ENCODE measurements around the gene FOXJ1. TPM values are rescaled to one million over a fixed set of nuclear protein-coding genes. Genes with fewer than 3 reads are reported as not detected.

Gene FOXJ1
- total and polyA plus RNA-seq, 2 of the 13 experiments (the other 11 are each of a cell fraction or from before 2014, with no cell fraction given) = 0.98 to 1.6 TPM

GRCh38 chr17:76103274-76104139 is 37.5 kb downstream of the FOXJ1 start, which contains the start of gene EXOC7 (continued):
- no peak for TF ChIP-seq HNF4G (IDR thresholded peaks at IDR 0.05; ENCODE audit: borderline replicate concordance, low read depth, low read length)
- peak; percentile 62 for TF ChIP-seq HNF4G (CRISPR knock-in tag; IDR thresholded peaks at IDR 0.05; ENCODE audit: borderline replicate concordance, low read depth)
- peak; percentile 96 for TF ChIP-seq GABPB1 (CRISPR knock-in tag; IDR thresholded peaks at IDR 0.05)
- TF ChIP-seq HOXA7 (CRISPR knock-in tag; IDR thresholded peaks at IDR 0.05) = no peak
- no peak for TF ChIP-seq CCAR2 (optimal IDR thresholded peaks at IDR 0.05; ENCODE audit: low read depth, low read length)
- TF ChIP-seq ZNF772 (CRISPR knock-in tag; IDR thresholded peaks at IDR 0.05) = no peak
- peak; percentile 94 for TF ChIP-seq HOXA3 (CRISPR knock-in tag; IDR thresholded peaks at IDR 0.05)
- TF ChIP-seq RXRB (CRISPR knock-in tag; IDR thresholded peaks at IDR 0.05; ENCODE audit: borderline replicate concordance) = peak; percentile 22; the same call in 1 of the 2 replicates
- TF ChIP-seq FOXK1 (CRISPR knock-in tag; IDR thresholded peaks at IDR 0.05; ENCODE audit: borderline replicate concordance, low read depth) = peak; percentile 78; the same call in 1 of the 2 replicates
- no peak for TF ChIP-seq NPAS2 (CRISPR knock-in tag; IDR thresholded peaks at IDR 0.05; ENCODE audit: borderline replicate concordance)
- TF ChIP-seq ZNF737 (CRISPR knock-in tag; IDR thresholded peaks at IDR 0.05; ENCODE audit: borderline replicate concordance) = no peak
- no peak for TF ChIP-seq MED8 (CRISPR knock-in tag; IDR thresholded peaks at IDR 0.05; ENCODE audit: insufficient replicate concordance)
- 0 out of 2 replicates have a peak, but pooled peaks have one; percentile 4 for TF ChIP-seq ARHGAP35 (CRISPR knock-in tag; IDR thresholded peaks at IDR 0.05; ENCODE audit: borderline replicate concordance)
- no peak for TF ChIP-seq ZNF282 (IDR thresholded peaks at IDR 0.05; ENCODE audit: partially characterized antibody)
- TF ChIP-seq ARID4A (CRISPR knock-in tag; IDR thresholded peaks at IDR 0.05; ENCODE audit: borderline replicate concordance) = peak; percentile 89
- TF ChIP-seq ZNF550 (CRISPR knock-in tag; IDR thresholded peaks at IDR 0.05; ENCODE audit: borderline replicate concordance) = no peak
- TF ChIP-seq ATF7-NPFF (CRISPR knock-in tag; IDR thresholded peaks at IDR 0.05; ENCODE audit: low read depth) = peak; percentile 85
- no peak; the same call in 1 of the 2 replicates for TF ChIP-seq ZFP36L2 (CRISPR knock-in tag; IDR thresholded peaks at IDR 0.05)
- no peak for TF ChIP-seq HMGA1 (CRISPR knock-in tag; conservative IDR thresholded peaks at IDR 0.05)
- TF ChIP-seq ZNF770 (CRISPR knock-in tag; IDR thresholded peaks at IDR 0.05) = peak; percentile 61; the same call in 1 of the 2 replicates
- peak; percentile 80 for TF ChIP-seq MXD3 (CRISPR knock-in tag; IDR thresholded peaks at IDR 0.05)
- peak; percentile 97 for TF ChIP-seq POLR2G (IDR thresholded peaks at IDR 0.05; ENCODE audit: low read depth, low read length)
- TF ChIP-seq PHF20 (CRISPR knock-in tag; IDR thresholded peaks at IDR 0.05) = peak; percentile 82
